GM12878 (cell line): ENCODE results near the gene PIP5K1A. TPM values are rescaled to one million over a fixed set of nuclear protein-coding genes. Genes with fewer than 3 reads are reported as not detected.

Source experiments
- ATAC-seq: fragments of 200-7000 bp; cut with Tn5 transposase; 3 replicates; pipeline ENCODE4 v1.9.1; 2020; ENCODE audit warnings: mild to moderate bottlenecking, moderate library complexity
- BruUV-seq: library from RNA; stranded (reverse); fragments of 400-500 nt; replicated peaks from 2 replicates; lab custom pipeline; 2021; lab: Mats Ljungman, UMichigan
- CTCF ChIA-PET: fragments of 300-600 bp; sonication (Branson Sonifier 250); formaldehyde crosslinking; extraction: SDS; loops from one replicate; lab custom pipeline; 2021; ENCODE audit warnings: inconsistent platforms; lab: Yijun Ruan, JAX
- POLR2A ChIA-PET: fragments of 350-600 bp; formaldehyde crosslinking; extraction: SDS; loops from one replicate; lab custom pipeline; 2021; ENCODE audit warnings: inconsistent platforms; lab: Charles Lee
- RAD21 ChIA-PET: fragments of 300-600 bp; sonication (Branson Sonifier 250); formaldehyde crosslinking; loops from one replicate; lab custom pipeline; 2023; ENCODE audit warnings: antibody characterized with exemption; ENCODE audit not compliant: unreplicated experiment; lab: Charles Lee
- SMC1A ChIA-PET: fragments of 300-600 bp; sonication (Branson Sonifier 250); formaldehyde crosslinking; loops from one replicate; lab custom pipeline; 2023; ENCODE audit not compliant: unreplicated experiment, uncharacterized antibody; lab: Charles Lee
- DNase-seq: peaks from one replicate; pipeline ENCODE4 v3.0.0-alpha.2; 2011; ENCODE audit warnings: low read depth, low spot score
- FAIRE-seq: peaks from 3 replicates; lab custom pipeline; 2011; peaks lifted over from hg19 to GRCh38; lab: Jason Lieb, UNC
- H2AFZ ChIP-seq: 2 replicates; pipeline ENCODE4 v1.6.0; 2011; ENCODE audit warnings: low read depth, low read length, control low read depth; ENCODE audit not compliant: control insufficient read depth
- H3K27ac ChIP-seq: 2 replicates; pipeline ENCODE4 v1.5.1; 2011; ENCODE audit warnings: control low read depth; ENCODE audit not compliant: control insufficient read depth, insufficient read depth
- H3K27me3 ChIP-seq, 2 experiments: replicated peaks in 1 of 2; 2 replicates each; pipeline versions ENCODE4 v1.6.0 to v1.6.1; 2011; ENCODE audit warnings: low read length in 1 of 2; ENCODE audit not compliant: control insufficient read depth in 2 of 2, insufficient read depth in 2 of 2
- H3K36me3 ChIP-seq, 2 experiments: 2 replicates each; pipeline ENCODE4 v1.5.1; 2011; ENCODE audit warnings: low read length in 1 of 2; ENCODE audit not compliant: control insufficient read depth in 2 of 2, insufficient read depth in 2 of 2
- H3K4me1 ChIP-seq: 2 replicates; pipeline ENCODE4 v1.6.1; 2011; ENCODE audit warnings: mild to moderate bottlenecking, low read length, moderate library complexity, mixed read lengths; ENCODE audit not compliant: control insufficient read depth, insufficient read depth
- H3K4me2 ChIP-seq: 2 replicates; pipeline ENCODE4 v1.6.0; 2011; ENCODE audit warnings: control low read depth; ENCODE audit not compliant: control insufficient read depth, insufficient read depth
- H3K4me3 ChIP-seq: fragments of 200-600 bp; sonication (generic); 2 replicates; pipeline ENCODE4 v1.5.1; 2016
- H3K79me2 ChIP-seq: 2 replicates; pipeline ENCODE4 v1.6.0; 2011; ENCODE audit warnings: low read length; ENCODE audit not compliant: control insufficient read depth, insufficient read depth
- H3K9ac ChIP-seq: 2 replicates; pipeline ENCODE4 v1.8.0; 2011; ENCODE audit warnings: low read length, control low read depth, mixed read lengths; ENCODE audit not compliant: control insufficient read depth, insufficient read depth
- H3K9me3 ChIP-seq: replicated peaks from 3 replicates; pipeline ENCODE4 v1.5.1; 2011; ENCODE audit warnings: mild to moderate bottlenecking, low read length; ENCODE audit not compliant: control insufficient read depth, insufficient read depth
- H4K20me1 ChIP-seq: 2 replicates; pipeline ENCODE4 v1.6.0; 2011; ENCODE audit not compliant: control insufficient read depth, insufficient read depth
- CBX5 ChIP-seq: sonication (generic); IDR thresholded peaks from 2 replicates; pipeline ENCODE4 v1.6.1; 2016; ENCODE audit warnings: low read depth, moderate library complexity, mild to moderate bottlenecking, inconsistent platforms
- CREB1 ChIP-seq: IDR thresholded peaks from 2 replicates; pipeline ENCODE4 v1.6.1; 2012; ENCODE audit warnings: low read depth, mild to moderate bottlenecking, inconsistent platforms
- KLF5 ChIP-seq: fragments of 450-650 bp; IDR thresholded peaks from 2 replicates; pipeline ENCODE4 v1.6.1; 2014; ENCODE audit warnings: mild to moderate bottlenecking; ENCODE audit not compliant: partially characterized antibody
- MTA3 ChIP-seq: IDR thresholded peaks from 2 replicates; pipeline ENCODE4 v1.6.1; 2012; ENCODE audit warnings: low read length, inconsistent platforms, borderline replicate concordance
- NR2C1 ChIP-seq: fragments of 450-650 bp; IDR thresholded peaks from 2 replicates; pipeline ENCODE4 v1.6.1; 2017; ENCODE audit warnings: antibody characterized with exemption, mild to moderate bottlenecking, moderate library complexity
- PAX5 ChIP-seq: IDR thresholded peaks from 2 replicates; pipeline ENCODE4 v1.6.1; 2011; ENCODE audit warnings: low read depth, low read length, borderline replicate concordance
- PAX8 ChIP-seq: fragments of 450-650 bp; IDR thresholded peaks from 2 replicates; pipeline ENCODE4 v1.6.1; 2017; ENCODE audit warnings: mild to moderate bottlenecking, moderate library complexity
- PML ChIP-seq: IDR thresholded peaks from 2 replicates; pipeline ENCODE4 v1.6.1; 2012; ENCODE audit warnings: low read length, inconsistent platforms
- POLR2AphosphoS5 ChIP-seq: IDR thresholded peaks from 2 replicates; pipeline ENCODE4 v1.6.1; 2011; ENCODE audit warnings: mild to moderate bottlenecking, low read length, inconsistent platforms
- RELA ChIP-seq: fragments of 450-650 bp; IDR thresholded peaks from 2 replicates; pipeline ENCODE4 v1.8.0; 2014; ENCODE audit warnings: borderline replicate concordance; ENCODE audit not compliant: partially characterized antibody
- SMARCA5 ChIP-seq: fragments of 450-650 bp; IDR thresholded peaks from 2 replicates; pipeline ENCODE4 v1.6.1; 2017; ENCODE audit warnings: mild to moderate bottlenecking
- SREBF1 ChIP-seq: IDR thresholded peaks from 2 replicates; pipeline ENCODE4 v1.6.1; 2012; ENCODE audit warnings: mild to moderate bottlenecking, low read length
- SUZ12 ChIP-seq: fragments of 200-600 bp; sonication (generic); IDR thresholded peaks from one replicate; pipeline ENCODE4 v1.6.1; 2018; ENCODE audit warnings: antibody characterized with exemption, mild to moderate bottlenecking; ENCODE audit not compliant: unreplicated experiment
- WGBS: methylation state at CpG from one replicate; pipeline ENCODE4 v1.1.6; 2016; ENCODE audit warnings: low lambda C conversion rate; ENCODE audit not compliant: insufficient replicate concordance, insufficient coverage; ENCODE audit errors: missing lambda C conversion rate; 5-methylcytosine and 5-hydroxymethylcytosine counted together
- in situ Hi-C: fragments of 300-500 bp; cut with MboI; formaldehyde crosslinking; loops from 9 replicates; pipeline ENCODE4 v1.14.3; 2018; ENCODE audit warnings: mixed read lengths
- intact Hi-C: fragments of 100-400 bp; cut with micrococcal nuclease; formaldehyde crosslinking; loops from one replicate; pipeline ENCODE4 v1.14.2; 2022; ENCODE audit not compliant: unreplicated experiment
- polyA plus RNA-seq, 11 experiments: library from polyadenylated mRNA; depleted of rRNA in 4 of 11; unstranded in 6 of 11; stranded (reverse) in 5 of 11; fragments of >200 nt; fragmentation: Nextera tagmentation in 4 of 11; fragmentation: Illumina TruSeq in 1 of 11; extraction: Ambion mirVana in 4 of 11; extraction: Trizol in 1 of 11; gene quantifications; 1 replicate in 1 of 11; 2 replicates in 10 of 11; pipeline versions ENCODE4 v1.2.1 to v1.2.3, GENCODE V29; 2011 to 2016; ENCODE audit warnings: inconsistent platforms in 2 of 11, missing spikeins in 2 of 11, low read depth in 1 of 11
- total RNA-seq, 4 experiments: library from RNA; depleted of rRNA in 3 of 4; stranded (reverse); fragments of >200 nt in 3 of 4; fragmentation: Illumina TruSeq in 1 of 4; extraction: Trizol in 1 of 4; gene quantifications; 2 replicates each; pipeline versions ENCODE4 v1.2.1 to v1.2.3, GENCODE V29; 2013 to 2021
- TF ChIP-seq, protein P1 (sequence below): IDR thresholded peaks from 2 replicates; pipeline ENCODE4 v1.6.1; 2011; ENCODE audit warnings: borderline replicate concordance, low read depth, mild to moderate bottlenecking, moderate library complexity, mixed read lengths, low read length; ENCODE audit not compliant: insufficient read depth; ENCODE audit errors: extremely low read length
- TF ChIP-seq, protein P2 (sequence below): IDR thresholded peaks from 2 replicates; pipeline ENCODE4 v1.6.1; 2012; ENCODE audit warnings: low read length, inconsistent platforms
- TF ChIP-seq, protein P3 (sequence below): fragments of 450-650 bp; IDR thresholded peaks from 2 replicates; pipeline ENCODE4 v1.6.1; 2014; ENCODE audit warnings: mild to moderate bottlenecking
- TF ChIP-seq, protein P4 (sequence below): IDR thresholded peaks from 2 replicates; pipeline ENCODE4 v1.6.1; 2012; ENCODE audit warnings: low read depth, low read length, improper control_type of control experiment

Gene PIP5K1A
- total and polyA plus RNA-seq, 10 of the 15 experiments (the other 5 are each of a cell fraction or from before 2014, with no cell fraction given) = 4.5 to 114 (median 51.5) TPM

DNA sequence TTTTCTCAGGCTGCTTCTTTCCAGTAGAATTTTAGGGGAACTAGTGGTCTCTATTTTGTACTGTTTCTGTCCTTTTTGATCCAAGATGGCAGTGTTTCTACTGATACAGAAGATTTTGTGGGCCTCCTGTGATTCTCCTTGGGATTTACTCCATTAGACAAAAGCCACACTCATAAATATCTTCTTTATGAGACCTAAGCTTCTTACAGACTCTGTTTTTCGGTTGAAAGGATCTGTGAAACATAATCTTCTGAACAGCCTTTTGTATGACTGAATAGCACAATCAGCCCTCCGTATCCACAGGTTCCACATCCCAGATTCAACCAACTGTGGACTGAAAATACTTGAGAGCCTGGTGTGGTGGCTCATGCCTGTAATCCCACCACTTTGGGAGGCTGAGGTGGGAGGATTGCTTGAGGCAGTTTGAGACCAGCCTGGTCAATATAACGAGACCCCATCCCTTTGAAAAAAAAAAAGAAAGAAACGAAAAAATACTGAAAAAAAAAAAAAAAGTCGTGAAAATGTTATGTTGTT is 45.4 kb downstream of the PIP5K1A start:
- Histone ChIP-seq H3K27ac (no peak overlapping the region), H3K4me1 (no peaks in the 10 kb centered on the region), H3K36me3 (peaks cover 23 to 38% of the 10 kb centered on the region in 2 experiments), H4K20me1 (no peaks in the 10 kb centered on the region), H3K9ac (no peak overlapping the region), H3K4me2 (no peak overlapping the region), H3K9me3 (no peaks in the 10 kb centered on the region), H3K79me2 (no peaks in the 10 kb centered on the region), H2AFZ (no peak overlapping the region), H3K4me3 (no peak overlapping the region)
- in situ Hi-C loops = no loop called here
- no peak for FAIRE-seq
- RAD21 ChIA-PET = no interaction called here
- ATAC-seq = no peak
- intact Hi-C loops = no loop called here
- BruUV-seq = no TSS peak
- no peak for DNase-seq
- SMC1A ChIA-PET = interaction anchor here (0.5 to 1.3 kb wide), 3 partner anchors 8 to 140 kb away, joined by 3 to 4 read pairs (median 3); no protein-coding TSS in a partner anchor
- POLR2A ChIA-PET = no interaction called here
- TF ChIP-seq SREBF1 (no peak), SMARCA5 (no peak), KLF5 (no peak), MTA3 (no peak), CREB1 (no peak), POLR2AphosphoS5 (no peak), CBX5 (no peak), PML (no peak), PAX8 (no peak), SUZ12 (no peak), RELA (no peak), NR2C1 (no peak), PAX5 (no peak)
- TF ChIP-seq, protein P1, sequence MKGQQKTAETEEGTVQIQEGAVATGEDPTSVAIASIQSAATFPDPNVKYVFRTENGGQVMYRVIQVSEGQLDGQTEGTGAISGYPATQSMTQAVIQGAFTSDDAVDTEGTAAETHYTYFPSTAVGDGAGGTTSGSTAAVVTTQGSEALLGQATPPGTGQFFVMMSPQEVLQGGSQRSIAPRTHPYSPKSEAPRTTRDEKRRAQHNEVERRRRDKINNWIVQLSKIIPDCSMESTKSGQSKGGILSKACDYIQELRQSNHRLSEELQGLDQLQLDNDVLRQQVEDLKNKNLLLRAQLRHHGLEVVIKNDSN = no peak
- TF ChIP-seq, protein P2, sequence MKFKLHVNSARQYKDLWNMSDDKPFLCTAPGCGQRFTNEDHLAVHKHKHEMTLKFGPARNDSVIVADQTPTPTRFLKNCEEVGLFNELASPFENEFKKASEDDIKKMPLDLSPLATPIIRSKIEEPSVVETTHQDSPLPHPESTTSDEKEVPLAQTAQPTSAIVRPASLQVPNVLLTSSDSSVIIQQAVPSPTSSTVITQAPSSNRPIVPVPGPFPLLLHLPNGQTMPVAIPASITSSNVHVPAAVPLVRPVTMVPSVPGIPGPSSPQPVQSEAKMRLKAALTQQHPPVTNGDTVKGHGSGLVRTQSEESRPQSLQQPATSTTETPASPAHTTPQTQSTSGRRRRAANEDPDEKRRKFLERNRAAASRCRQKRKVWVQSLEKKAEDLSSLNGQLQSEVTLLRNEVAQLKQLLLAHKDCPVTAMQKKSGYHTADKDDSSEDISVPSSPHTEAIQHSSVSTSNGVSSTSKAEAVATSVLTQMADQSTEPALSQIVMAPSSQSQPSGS = no peak
- TF ChIP-seq, protein P3, sequence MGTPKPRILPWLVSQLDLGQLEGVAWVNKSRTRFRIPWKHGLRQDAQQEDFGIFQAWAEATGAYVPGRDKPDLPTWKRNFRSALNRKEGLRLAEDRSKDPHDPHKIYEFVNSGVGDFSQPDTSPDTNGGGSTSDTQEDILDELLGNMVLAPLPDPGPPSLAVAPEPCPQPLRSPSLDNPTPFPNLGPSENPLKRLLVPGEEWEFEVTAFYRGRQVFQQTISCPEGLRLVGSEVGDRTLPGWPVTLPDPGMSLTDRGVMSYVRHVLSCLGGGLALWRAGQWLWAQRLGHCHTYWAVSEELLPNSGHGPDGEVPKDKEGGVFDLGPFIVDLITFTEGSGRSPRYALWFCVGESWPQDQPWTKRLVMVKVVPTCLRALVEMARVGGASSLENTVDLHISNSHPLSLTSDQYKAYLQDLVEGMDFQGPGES = no peak
- TF ChIP-seq, protein P4, sequence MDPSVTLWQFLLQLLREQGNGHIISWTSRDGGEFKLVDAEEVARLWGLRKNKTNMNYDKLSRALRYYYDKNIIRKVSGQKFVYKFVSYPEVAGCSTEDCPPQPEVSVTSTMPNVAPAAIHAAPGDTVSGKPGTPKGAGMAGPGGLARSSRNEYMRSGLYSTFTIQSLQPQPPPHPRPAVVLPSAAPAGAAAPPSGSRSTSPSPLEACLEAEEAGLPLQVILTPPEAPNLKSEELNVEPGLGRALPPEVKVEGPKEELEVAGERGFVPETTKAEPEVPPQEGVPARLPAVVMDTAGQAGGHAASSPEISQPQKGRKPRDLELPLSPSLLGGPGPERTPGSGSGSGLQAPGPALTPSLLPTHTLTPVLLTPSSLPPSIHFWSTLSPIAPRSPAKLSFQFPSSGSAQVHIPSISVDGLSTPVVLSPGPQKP = no peak
- TF ChIP-seq, all 136 proteins: peak for 0
- no peaks in the 10 kb centered on the region for H3K27me3 ChIP-seq
- 77% methylated on average over 4 of the region's 5 CpGs for WGBS
- CTCF ChIA-PET = interaction anchor here (0.9 to 2.0 kb wide), 2 partner anchors 15 to 144 kb away, joined by 3 to 5 read pairs; no protein-coding TSS in a partner anchor
